Measurements from ENCODE around the gene ABCB1. TPM values are rescaled to one million over a fixed set of nuclear protein-coding genes. Genes with fewer than 3 reads are reported as not detected.

ABCB1 gene
- total and polyA plus RNA-seq, 2 experiments from 2014 or later: 0.53 to 0.80 TPM

- ATAC-seq (no peak), DNase-seq (ENCODE audit: low spot score) (no peak)
- no peaks in the 10 kb centered on the region for H3K79me2 ChIP-seq (replicated peaks; ENCODE audit: insufficient read depth)
- Mint-ChIP-seq H3K36me3 (ENCODE audit: low read depth) (no peaks in the 10 kb centered on the region), H3K9me3 (no peaks in the 10 kb centered on the region), H3K27me3 (ENCODE audit: insufficient read depth, low read depth, poor library complexity) (no peaks in the 10 kb centered on the region), H3K27ac (no peak overlapping the region), H3K4me3 (no peak overlapping the region), H3K4me1 (peaks cover 4% of the 10 kb centered on the region; the same call in 2 of the 3 replicates)
- H3K36me3 ChIP-seq (ENCODE audit: insufficient read depth): no peaks in the 10 kb centered on the region
- H3F3A ChIP-seq (replicated peaks; ENCODE audit: low read depth): no peaks in the 10 kb centered on the region
- H3K27ac ChIP-seq (ENCODE audit: low read depth): no peak overlapping the region
- no peaks in the 10 kb centered on the region for H3K27me3 ChIP-seq (ENCODE audit: insufficient read depth)
- H3K4me1 ChIP-seq (ENCODE audit: insufficient read depth): no peaks in the 10 kb centered on the region
- no peak overlapping the region for H3K4me3 ChIP-seq
- H3K9me2 ChIP-seq (ENCODE audit: insufficient read depth): peaks cover 5% of the 10 kb centered on the region; the same call in 1 of the 2 replicates
- TF ChIP-seq REST (IDR thresholded peaks at IDR 0.05; ENCODE audit: unreplicated experiment): no peak
- TF ChIP-seq CTCF (conservative IDR thresholded peaks at IDR 0.05; ENCODE audit: low read depth in 2 of 2): no peak
- no peak for TF ChIP-seq ZNF331 (CRISPR knock-in tag; IDR thresholded peaks at IDR 0.05; ENCODE audit: low read depth)
- TF ChIP-seq EZH2 (IDR thresholded peaks at IDR 0.05; ENCODE audit: low read depth, unreplicated experiment): no peak
- no peak overlapping the region for H2AFZ ChIP-seq
- no peak overlapping the region for H3K4me2 ChIP-seq
- H4K20me1 ChIP-seq (replicated peaks; ENCODE audit: insufficient read depth): no peaks in the 10 kb centered on the region
These were observed 103.2 kb downstream of the ABCB1 start for GRCh38 chr7:87497482-87497881.

GRCh38 chr7:87495366-87495765, 105.3 kb downstream of the ABCB1 start:
- no peak for DNase-seq (ENCODE audit: low spot score)
- Histone ChIP-seq H3F3A (replicated peaks; ENCODE audit: low read depth) (no peaks in the 10 kb centered on the region), H4K20me1 (replicated peaks; ENCODE audit: insufficient read depth) (no peaks in the 10 kb centered on the region), H2AFZ (no peak overlapping the region), H3K79me2 (replicated peaks; ENCODE audit: insufficient read depth) (no peaks in the 10 kb centered on the region), H3K27ac (ENCODE audit: low read depth) (no peak overlapping the region), H3K9me2 (ENCODE audit: insufficient read depth) (peaks cover 5% of the 10 kb centered on the region; the same call in 1 of the 2 replicates), H3K4me1 (ENCODE audit: insufficient read depth) (no peaks in the 10 kb centered on the region), H3K4me3 (no peak overlapping the region), H3K4me2 (no peak overlapping the region), H3K36me3 (ENCODE audit: insufficient read depth) (no peaks in the 10 kb centered on the region), H3K27me3 (ENCODE audit: insufficient read depth) (no peaks in the 10 kb centered on the region)
- ATAC-seq: no peak
- no peaks in the 10 kb centered on the region for H3K36me3 Mint-ChIP-seq (ENCODE audit: low read depth)
- H3K4me3 Mint-ChIP-seq: no peak overlapping the region
- no peaks in the 10 kb centered on the region for H3K9me3 Mint-ChIP-seq
- peaks cover 4% of the 10 kb centered on the region; the same call in 2 of the 3 replicates for H3K4me1 Mint-ChIP-seq
- H3K27me3 Mint-ChIP-seq (ENCODE audit: insufficient read depth, low read depth, poor library complexity): no peaks in the 10 kb centered on the region
- TF ChIP-seq JUNB (IDR thresholded peaks at IDR 0.05; ENCODE audit: unreplicated experiment) (no peak), CREB1 (CRISPR knock-in tag; IDR thresholded peaks at IDR 0.05; ENCODE audit: low read depth) (no peak), ZNF114 (CRISPR knock-in tag; IDR thresholded peaks at IDR 0.05) (no peak), STAT1 (IDR thresholded peaks at IDR 0.05; ENCODE audit: unreplicated experiment) (no peak), ETS1 (IDR thresholded peaks at IDR 0.05) (no peak), ZNF331 (CRISPR knock-in tag; IDR thresholded peaks at IDR 0.05; ENCODE audit: low read depth) (no peak), EZH2 (IDR thresholded peaks at IDR 0.05; ENCODE audit: low read depth, unreplicated experiment) (no peak)
- no peak overlapping the region for H3K27ac Mint-ChIP-seq

Data from GM23338 (cell line).